NCI-H345 treated with DMSO at 0.1 percent for 48 hours (cell line): ENCODE measurements around the gene C8A.

Experiments
- DNase-seq: peaks from one replicate; lab custom pipeline; 2025; ENCODE audit not compliant: unreplicated experiment; lab: John Stamatoyannopoulos, UW

C8A gene

DNA sequence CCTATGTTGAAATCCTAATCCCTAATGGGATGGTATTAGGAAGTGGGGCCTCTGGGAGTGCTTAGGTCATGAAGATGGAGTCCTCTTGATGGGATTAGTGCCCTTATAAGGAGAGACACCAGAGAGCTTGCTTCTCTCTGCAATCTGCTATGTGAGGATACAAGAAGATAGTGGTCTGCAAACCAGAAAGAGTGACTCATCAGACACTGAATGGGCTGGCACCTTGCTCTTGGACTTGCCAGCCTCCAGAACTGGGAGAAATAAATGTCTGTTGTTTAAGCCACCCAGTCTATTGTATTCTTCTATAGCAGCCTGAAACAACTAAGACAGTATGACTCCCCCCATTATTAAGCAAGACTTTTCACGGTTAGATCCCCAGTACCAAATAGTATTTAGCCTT is 67.9 kb downstream of the C8A start:
- no peak for DNase-seq

DNA sequence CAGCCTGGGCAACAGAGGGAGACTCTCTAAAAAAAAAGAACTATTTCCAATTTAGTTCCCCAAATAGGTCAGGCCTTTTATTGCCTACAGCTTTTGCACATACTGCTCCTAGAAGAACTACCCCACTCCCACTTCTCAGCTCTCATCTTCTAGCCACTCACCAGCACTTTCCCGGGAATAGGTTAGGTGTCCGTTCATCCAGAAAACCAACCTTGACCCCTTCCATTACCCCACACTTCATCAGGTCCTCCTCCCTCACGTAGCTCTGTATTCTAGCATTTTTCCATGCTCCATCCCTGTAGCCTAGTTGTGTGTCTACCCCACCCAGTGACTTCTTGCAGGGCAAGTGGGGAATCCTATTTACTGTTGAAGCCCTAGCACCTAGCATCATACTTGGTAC is 68.6 kb downstream of the C8A start:
- DNase-seq, result no peak

DNA sequence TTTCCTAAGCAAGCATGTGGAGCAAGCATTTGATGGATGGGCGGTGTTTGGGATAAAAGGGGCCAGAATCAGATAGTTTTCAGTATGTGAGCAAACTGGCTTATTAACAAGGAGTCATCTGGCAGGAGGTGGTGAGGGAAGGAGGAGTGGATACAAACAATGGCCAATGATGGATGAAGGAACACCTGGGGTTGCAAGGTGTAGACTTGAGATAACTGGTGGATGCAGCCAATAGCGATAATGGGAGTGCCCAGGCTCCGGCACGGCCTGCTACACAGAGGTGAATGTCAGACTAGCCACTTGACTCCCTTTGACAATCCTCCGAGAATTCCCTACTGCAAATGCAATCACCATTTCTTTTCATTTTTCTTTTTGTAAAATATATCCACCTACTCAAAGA is 69.5 kb downstream of the C8A start:
- DNase-seq, result no peak

DNA sequence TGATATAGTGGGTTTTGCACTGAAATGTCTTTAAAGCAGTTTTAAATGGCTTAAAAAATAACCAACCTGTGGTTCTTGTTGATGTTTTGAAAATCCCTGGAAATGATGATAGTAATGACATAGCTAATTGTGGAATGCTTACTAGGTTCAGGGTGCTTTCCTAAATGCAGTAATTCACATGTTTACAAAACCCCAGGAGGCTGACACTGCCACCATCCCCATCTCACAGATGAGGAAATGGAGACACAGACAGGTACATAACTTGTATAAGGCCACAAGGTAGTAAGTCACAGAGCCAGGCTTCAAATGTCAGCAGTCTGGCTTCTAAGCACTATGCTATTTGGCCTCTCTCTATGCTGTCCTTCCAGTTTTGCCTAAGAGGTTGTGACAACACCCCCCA is 70.6 kb downstream of the C8A start:
- no peak for DNase-seq

DNA sequence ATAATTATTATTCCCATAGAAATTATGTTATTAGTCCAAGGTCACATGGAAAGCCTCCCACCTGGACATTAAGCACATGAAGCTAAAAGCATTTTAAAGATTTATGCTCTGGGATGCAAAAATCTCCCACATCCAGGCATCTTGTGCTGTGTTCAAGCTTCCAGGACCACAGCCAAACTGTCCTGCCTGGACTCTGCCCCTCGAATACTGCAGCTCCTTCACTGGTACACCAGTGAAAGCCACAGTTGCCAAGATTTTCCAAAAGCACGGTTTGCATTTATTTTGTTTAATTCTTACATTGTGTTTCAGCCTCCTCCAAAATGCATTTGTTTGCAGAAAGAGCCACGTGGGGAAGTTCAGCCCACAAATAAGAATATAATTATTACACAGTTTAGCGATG is 72.6 kb downstream of the C8A start:
- DNase-seq, result no peak

DNA sequence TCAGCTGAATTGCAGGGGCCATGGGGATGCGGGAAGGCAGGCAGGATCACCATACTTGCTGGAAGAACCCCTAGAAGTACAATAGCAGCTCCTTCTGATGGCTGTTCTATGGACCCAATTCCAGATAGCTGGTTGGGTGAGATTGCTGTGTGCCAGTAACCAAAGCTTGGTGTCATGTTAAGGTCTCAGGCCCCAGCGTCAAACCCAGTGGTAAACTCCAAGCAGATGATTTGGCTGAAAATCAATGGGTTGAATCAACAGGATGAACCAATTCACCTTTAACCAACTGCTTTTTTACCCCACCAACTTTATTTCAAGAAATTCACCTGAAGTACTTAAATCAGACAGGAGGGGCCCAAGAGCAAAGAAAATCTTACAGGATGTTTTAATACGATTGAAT is 73.4 kb downstream of the C8A start:
- no peak for DNase-seq

DNA sequence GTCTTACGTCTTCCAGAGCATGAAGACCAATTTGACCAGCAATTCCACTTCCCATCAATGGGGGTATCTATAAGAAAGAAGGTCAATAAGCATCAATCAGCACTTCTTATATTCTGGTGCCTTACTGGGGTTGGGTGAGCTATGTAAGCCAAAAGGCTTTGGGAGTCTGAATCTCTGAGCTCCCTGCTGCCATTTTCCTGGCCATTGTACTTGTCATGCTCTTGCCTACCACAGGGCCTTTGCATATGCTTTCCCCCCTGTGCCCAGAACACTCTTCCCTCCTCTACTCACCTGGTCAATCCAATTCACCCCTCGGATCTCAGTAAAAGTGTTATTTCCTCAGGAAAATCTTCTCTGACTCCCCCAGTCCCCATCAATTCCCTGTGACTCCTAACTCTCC is 74.9 kb downstream of the C8A start:
- no peak for DNase-seq

DNA sequence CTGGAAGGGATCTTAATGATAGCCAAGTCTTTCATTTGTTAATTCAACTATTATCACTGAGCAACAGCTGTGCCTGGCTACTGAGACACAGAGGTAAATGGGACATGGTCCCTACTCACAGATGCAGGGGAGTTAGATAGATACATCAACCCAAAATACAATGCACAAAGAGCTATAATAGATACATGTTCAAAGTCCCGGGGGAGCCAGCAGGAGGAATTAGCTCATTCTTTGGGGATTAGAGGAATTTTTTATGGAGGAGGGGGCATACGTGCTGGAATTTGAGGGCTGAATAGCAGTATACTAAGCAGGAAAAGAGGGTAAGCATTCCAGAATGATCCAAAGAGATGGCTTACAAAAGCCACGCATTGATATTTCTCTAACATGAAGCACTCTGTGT is 76.6 kb downstream of the C8A start:
- no peak for DNase-seq

DNA sequence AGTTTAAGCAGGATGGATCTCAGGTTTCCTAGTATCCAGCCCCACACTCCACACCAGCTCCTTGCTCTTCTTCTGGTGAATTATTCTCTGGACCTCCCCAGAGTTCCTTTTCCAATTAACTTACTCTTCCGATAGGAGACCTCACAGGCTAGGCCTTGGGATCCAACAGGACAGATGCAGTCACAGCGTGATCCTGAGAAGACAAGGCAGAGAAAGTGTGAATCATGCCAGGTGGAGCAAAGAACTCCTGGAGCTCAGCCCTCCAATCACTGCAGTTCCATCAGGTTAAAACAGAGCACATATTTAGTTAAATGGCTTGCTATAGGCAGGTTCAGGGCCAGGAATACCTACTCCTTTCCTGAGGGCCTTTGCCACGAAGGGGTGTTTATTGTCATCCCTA is 77.1 kb downstream of the C8A start:
- no peak for DNase-seq

DNA sequence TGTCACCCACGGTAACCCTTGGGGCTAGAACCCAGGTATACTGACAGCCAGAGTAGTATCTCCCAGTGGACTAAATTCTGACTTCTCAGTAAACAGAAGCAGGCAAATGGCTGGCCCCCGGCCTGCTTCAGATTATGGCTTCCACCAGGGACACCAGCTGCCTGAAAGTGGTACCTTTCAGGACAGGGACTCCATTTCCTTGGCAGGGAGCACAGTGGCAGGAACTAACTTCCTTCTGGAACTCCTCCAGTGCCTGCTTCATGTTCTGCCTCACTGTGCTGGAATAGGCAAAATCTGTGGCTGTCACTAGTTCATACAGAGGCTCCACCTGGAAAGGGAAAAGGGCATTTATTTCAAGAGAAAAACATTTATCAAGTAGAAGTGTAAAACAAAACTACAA is 78.6 kb downstream of the C8A start:
- no peak for DNase-seq

DNA sequence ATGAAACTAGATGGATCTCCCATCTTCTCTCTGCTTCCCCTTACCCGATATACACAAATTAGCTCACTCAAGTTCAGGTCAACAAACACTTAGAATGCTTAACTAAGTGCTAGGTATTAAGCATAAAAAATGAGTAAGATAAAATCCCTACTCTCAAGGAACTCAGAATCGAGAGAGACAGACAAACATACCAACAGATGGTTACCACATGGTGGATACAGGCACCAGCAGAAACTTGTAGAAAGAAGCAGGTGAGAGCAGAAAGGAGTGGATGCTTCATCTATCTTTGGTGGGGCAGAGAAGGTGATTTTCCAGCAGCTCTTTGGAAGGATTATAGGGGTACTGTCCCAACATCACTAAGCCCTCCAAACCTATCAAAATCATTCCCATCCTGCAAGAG is 79.0 kb downstream of the C8A start:
- no peak for DNase-seq

DNA sequence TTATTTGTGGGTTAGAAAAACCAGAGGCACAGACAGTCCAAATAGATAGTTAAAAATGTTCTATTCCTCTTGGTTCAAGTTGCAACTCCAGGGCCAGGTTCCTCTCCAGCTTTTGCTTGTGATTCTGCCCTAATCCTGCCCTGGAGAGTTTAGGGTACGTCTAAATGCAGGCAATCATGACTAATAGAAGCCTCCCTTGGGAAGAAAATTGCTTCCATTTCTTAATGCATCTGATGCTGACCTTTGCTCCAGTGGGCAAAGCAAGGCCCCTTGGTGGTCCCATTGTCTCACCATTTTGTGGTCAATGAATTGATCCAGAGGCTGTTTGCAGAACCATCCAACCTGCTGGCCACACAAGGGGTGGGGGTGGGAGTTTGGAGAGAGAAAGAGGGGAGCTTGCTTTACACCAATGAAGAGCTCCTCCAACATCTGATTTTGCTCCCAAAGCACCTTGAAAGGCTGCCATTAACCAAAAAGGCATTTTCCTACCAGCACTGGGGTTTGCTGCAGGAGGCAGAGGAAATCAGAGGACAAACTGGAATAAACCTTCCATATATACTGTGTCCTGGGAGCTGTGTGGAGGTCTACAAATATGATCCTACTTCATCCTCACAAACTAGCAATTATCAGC is 79.9 kb downstream of the C8A start:
- no peak for DNase-seq

DNA sequence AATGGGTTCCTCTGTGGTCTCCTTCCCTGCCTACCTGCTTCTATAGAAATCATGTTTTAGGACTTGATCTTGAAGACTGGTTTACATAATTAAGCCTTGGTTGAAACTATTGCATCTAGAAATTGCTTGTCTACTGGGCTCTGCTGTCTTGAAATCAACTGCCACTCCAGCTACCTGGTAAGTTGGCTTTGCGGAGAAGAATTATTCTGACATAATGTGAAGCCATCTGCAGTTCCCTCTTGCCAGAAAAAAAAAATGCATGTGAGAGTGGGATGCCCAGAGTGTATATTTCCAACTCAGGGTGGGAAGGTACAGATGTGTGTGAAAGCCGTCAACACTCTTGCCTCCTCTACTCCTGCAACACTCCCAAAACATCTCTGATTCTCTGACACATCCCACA is 84.0 kb downstream of the C8A start:
- no peak for DNase-seq

DNA sequence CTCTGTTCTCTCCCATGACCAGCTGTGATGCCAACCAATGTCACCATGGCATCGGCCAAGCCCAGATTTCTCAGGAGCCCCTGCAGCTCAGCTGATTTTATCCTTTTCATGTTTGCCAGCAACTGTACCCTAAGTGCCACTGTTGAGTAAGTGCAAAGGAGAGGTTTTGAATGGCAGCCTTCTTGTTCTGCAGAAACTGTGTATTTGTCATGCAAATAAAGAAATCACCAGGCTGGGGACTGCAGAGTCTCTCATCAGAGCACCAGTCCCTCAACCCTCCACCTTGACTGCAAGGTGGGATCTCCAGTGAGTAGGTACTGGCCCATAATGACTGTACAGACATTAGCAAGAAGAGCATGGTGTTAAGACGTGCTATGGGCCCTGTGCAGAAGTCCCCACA is 84.6 kb downstream of the C8A start:
- no peak for DNase-seq

DNA sequence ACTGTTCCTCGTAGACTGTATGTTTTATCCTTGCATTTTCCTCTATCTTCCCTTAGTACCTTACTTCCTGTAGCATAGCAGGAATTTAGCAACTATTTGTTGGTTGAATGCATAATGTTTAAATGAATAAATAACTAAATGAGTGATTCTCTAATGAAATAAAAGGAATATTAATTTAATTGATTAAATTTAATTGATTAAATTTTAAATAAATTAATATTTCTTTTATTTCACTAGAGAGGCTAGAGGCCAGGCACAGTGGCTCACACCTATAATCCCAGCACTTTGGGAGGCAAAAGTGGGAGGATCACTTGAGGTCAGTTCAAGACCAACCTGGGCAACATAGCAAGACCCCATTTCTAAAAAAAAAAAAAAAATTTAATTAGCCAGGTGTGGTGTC is 85.4 kb downstream of the C8A start:
- DNase-seq, result no peak

DNA sequence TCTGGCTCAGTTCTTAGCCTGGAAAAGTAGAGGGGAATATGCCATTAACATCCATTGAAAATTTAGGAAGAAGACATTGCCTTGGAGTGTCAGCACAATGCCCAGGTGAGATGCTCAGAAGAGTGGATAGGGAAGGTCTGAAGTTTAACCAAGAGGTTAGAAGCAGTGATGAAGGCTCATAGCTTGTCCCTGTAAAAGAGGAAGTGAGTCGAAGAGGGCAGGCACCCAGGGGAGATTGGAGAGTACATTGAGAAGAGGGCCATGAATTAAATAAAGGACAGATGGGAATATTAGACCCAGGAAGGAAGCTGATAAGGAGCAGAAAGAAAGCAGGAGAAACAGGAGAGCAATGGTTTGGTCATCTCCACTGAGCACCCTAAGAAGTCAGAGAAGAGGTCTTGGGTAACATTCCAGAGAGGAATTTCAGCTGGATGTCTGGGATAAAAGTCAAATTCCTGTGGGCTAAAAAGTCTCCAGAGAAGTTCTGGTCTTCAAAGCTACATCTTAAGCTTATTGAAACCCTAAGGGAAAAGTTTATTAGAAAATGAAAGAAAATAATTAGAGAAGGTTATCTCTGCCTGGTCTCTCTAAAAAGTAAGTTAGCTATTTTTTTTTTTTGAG is 93.9 kb downstream of the C8A start:
- DNase-seq, result no peak

DNA sequence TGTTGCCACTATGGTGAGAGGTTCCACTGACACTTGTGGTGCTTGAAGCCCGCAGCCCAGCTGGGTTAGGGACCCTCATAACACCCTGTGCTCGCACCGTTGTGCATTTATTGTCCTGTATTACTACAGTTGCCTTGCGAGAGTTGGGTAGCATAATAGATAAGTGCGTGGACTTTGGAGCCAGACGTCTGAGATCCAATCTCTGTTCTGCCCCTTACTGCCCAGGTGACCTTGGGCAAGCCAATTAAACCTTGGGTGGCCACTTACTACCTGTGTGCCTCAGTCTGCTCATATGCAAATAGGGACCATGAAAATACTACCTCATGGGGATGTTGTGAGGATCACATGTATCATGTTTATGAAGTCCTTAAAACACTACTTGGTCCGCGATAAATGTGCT is 97.9 kb downstream of the C8A start:
- DNase-seq, result no peak

DNA sequence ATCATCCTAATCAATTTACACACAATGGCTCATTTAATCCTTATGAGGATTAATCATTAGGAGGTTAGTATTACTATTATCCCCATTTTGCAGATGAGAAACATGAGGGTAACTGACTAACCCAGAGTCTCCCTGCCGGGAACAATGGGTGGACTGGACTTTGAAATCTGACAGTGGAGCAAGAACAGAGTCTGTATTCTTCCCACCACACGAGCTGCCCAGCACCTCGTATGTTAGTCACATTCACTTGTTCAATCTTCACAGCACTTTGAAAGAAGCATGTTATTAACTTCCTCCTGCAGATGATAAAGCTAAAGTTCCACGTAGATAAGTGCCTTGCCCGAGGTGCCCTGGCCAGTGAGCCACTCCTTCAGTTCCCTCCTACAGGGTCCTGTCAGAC is 98.8 kb downstream of the C8A start:
- DNase-seq, result no peak

DNA sequence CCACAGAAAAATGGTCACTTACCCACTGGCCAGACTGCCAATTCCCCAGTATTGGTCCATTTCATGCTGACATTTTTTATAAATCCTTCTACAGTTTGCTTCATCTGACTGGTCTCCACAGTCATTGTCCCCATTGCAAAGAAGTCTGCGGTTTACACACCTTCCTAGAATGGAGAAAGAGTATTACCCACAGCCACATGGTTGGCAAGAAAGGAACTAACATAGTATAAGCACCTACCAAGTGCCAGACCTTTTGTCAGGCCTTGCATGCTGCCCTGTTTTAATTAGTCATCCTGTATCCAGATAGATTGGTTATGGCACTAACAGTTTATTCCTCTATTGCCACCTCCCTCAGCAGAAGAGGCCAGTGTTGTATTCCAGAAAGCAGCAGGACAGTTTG is 100.1 kb downstream of the C8A start:
- DNase-seq, result no peak

DNA sequence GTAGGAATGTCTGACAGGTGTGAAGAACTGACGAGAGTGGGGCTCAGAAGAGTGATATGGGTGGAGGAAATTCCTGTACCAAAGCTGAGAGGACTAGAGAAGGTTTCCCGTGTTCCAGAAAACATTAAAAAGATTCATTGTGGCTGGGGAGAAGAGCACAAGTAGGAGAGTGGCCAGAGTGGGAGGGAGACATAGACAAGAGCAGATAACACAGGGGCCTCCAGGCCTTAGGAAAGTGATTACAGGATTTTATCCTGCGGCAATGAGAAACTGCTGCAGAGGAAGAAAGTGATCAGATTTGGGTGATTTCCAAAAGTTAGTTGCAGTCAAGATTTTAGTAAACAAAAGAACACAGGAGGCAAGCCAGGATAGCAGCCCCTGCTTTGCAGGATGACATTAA is 103.3 kb downstream of the C8A start:
- DNase-seq, result no peak

DNA sequence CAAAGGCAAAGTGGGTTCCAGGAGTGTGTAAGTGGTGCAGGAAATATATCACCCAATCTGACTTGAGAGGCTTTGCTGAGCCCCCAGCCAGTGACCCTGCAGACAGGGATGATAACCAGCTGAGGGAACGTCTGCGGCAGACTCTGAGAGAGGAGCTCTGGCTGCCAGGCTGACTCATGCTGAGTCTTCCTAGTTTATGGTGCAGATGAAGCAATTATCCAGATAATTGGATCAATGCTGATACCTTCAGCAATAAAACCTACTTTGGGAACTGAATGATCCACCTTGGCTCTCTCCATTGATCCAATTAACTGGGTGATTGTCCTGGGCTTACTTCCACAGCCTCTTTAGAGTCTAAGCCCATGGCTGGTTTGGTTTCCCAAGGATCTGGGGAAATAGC is 103.9 kb downstream of the C8A start:
- DNase-seq, result no peak

DNA sequence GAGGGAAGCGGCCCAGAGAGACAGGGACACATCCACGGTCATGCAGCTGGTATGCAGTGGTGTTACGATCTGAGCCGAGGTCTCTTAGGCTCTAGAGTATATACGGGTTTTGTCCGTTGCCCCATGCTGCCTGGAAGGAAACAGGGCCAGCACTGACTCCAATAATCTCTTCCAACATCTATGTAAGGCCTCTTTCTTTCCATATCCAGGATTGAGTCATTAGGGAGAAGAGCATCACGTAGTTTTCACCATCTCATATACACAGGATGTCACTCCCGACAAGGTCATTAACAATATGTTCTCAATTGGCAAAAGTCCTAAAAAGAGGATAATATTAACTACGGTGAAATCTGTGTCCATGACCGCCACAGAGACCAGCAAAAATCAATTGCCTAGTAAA is 106.8 kb downstream of the C8A start:
- no peak for DNase-seq

DNA sequence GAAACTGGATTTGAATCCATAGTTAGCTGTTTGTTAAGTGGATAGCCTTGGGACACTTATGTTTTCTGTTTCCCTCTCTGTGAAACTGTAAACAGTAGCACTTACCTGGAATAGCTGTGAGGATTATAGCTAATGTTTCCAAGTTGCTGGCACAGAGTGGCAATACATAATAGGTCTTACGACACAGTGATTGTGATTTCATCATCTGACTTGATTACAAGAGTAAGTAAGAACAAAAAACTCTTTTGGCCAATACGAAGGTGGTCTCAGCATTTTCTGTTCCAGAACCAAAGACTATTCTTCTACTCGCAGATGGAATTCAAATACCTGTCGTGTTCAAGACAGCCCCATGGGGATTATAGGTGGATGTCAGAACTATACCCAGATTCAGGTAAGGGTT is 109.1 kb downstream of the C8A start:
- no peak for DNase-seq
